Measurements from ENCODE around the gene GUCY2D.
"Not testable (repeated sequence)": the region's sequence is repeated elsewhere in the genome, so short reads cannot be mapped to it uniquely, and the experiment has no call there.

GUCY2D gene

DNA sequence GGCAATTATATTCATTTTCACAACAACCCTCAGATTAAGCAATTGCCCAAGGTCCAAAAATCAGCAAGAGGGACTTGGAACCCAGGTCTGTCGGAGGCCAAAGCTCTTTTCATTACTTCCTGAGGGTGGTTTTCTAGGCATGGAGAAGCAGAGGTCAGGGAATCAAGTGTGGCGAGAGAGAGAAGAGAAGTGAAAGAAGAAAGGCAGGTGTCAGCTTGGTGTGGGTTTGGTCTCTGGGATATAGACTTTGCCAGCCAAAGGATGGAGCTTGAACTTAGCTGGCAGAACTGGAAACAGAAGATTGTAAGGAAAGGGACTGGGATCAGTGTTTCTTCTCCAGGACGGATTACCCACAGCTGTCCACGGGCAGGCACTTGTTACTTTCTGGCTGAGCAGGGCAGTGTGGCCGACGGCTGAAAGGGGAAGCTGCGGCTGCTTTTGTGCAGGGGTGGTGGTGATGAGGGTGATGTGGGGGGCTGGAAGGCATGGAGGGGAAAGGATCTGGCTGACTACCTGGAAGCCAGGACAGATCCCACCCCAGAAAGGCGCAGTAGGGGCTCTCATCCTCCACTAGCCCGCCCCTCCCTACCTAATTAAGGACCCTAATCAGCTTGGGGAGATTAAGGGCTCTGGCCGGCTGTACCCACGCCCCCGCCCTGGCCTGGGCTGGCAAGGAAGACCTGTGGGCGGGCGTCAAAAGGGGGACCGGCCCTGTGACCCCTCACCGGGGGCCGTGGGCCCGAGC lies at the start of gene GUCY2D:
GUCY2D (plus strand) TSS at position 640 of the 745 bp plus-strand sequence. CDS start 433 bp downstream, outside the sequence.
- in situ Hi-C loops (cut with HindIII; ENCODE audit: low sequenced_read_pairs): no loop called here
- no peak for DNase-seq (ENCODE audit: low read depth)
- TF ChIP-seq, protein P1, sequence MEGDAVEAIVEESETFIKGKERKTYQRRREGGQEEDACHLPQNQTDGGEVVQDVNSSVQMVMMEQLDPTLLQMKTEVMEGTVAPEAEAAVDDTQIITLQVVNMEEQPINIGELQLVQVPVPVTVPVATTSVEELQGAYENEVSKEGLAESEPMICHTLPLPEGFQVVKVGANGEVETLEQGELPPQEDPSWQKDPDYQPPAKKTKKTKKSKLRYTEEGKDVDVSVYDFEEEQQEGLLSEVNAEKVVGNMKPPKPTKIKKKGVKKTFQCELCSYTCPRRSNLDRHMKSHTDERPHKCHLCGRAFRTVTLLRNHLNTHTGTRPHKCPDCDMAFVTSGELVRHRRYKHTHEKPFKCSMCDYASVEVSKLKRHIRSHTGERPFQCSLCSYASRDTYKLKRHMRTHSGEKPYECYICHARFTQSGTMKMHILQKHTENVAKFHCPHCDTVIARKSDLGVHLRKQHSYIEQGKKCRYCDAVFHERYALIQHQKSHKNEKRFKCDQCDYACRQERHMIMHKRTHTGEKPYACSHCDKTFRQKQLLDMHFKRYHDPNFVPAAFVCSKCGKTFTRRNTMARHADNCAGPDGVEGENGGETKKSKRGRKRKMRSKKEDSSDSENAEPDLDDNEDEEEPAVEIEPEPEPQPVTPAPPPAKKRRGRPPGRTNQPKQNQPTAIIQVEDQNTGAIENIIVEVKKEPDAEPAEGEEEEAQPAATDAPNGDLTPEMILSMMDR (IDR thresholded peaks at IDR 0.05; ENCODE audit: low read depth, low read length, missing control alignments): no peak
- H3K4me3 ChIP-seq (ENCODE audit: low read depth, low read length): no peak within 1 kb of the TSS

DNA sequence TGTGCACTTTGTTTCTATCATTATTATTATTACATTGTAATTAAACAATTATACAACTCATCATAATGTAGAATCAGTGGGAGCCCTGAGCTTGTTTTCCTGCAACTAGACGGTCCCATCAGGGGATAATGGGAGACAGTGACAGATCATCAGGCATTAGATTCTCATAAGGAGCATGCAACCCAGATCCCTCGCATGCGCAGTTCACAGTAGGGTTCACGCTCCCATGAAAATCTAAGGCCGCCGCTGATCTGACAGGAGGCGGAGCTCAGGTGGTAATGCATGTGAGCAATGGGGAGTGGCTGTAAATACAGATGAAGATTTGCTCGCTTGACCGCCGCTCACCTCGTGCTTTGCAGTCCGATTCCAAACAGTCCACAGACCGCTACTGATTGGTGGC lies 49.1 kb upstream of the GUCY2D start:
- in situ Hi-C loops (cut with HindIII; ENCODE audit: low sequenced_read_pairs); DNase-seq (ENCODE audit: low read depth); H3K4me3 ChIP-seq (ENCODE audit: low read depth, low read length): not testable (repeated sequence)

- no peak overlapping the region for H3K4me3 ChIP-seq (ENCODE audit: low read depth, low read length)
- DNase-seq (ENCODE audit: low read depth): no peak
- in situ Hi-C loops (cut with HindIII; ENCODE audit: low sequenced_read_pairs): no loop called here
- TF ChIP-seq, protein P1 (IDR thresholded peaks at IDR 0.05; ENCODE audit: low read depth, low read length, missing control alignments): no peak
Observed at GRCh38 chr17:7955414-7956227, 46.8 kb upstream of the GUCY2D start.

GRCh38 chr17:7956228-7956965 lies 46.0 kb upstream of the GUCY2D start:
- no peak for DNase-seq (ENCODE audit: low read depth)
- TF ChIP-seq, protein P1 (IDR thresholded peaks at IDR 0.05; ENCODE audit: low read depth, low read length, missing control alignments): no peak
- no peak overlapping the region for H3K4me3 ChIP-seq (ENCODE audit: low read depth, low read length)
- in situ Hi-C loops (cut with HindIII; ENCODE audit: low sequenced_read_pairs): no loop called here

DNA sequence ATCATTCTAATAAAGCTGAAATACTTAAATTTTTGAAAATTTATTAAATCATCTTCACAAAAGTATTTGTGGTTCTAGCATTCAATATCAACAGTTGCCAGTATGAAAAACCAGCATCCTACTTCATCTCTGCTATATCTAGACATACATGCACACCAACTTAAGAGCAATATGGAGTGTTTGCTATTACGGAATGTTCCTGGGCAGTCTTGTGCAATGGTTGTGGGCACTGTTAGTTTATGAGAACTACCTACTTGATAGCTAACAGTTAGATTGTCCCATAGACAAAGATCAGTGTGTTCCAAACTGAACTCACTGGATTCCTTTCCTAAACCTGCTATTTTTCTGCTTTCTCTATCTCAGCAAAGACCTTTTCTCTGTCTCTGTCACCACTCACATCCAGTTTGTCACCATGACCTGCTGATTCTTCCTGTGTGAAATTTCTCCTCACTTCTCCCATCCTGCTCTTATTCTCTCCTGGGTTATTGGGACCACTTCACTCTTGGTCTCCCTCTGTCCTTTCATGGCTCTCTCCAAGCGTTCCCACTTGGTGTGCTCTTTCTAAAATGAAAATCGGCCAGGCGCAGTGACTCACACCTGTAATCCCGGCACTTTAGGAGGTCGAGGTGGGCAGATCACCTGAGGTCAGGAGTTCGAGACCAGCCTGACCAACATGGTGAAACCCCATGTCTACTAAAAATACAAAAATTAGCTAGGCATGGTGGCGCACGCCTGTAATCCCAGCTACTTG lies 42.7 kb upstream of the GUCY2D start:
- in situ Hi-C loops (cut with HindIII; ENCODE audit: low sequenced_read_pairs): no loop called here
- no peak overlapping the region for H3K4me3 ChIP-seq (ENCODE audit: low read depth, low read length)
- DNase-seq (ENCODE audit: low read depth): no peak
- TF ChIP-seq, protein P1 (IDR thresholded peaks at IDR 0.05; ENCODE audit: low read depth, low read length, missing control alignments): no peak

DNA sequence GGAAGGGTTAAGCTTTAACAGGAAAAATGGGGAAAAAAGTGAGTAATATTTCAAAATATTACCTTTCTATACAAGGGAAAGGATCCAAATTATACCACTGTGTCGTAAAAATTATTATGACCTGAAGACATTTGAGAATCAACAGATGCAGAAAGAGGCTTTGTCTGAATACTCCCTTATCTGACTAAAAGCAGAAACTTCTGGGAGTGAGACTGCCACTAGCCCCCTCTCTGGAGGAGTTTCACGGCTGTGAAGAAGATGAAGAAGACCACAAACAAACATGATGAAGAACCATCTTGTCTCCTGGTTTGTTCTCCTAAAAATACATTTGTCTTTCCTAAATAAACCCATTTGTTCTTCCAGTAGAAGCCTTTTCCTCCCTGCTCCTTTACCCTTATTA lies 41.0 kb upstream of the GUCY2D start:
- in situ Hi-C loops (cut with HindIII; ENCODE audit: low sequenced_read_pairs): no loop called here
- TF ChIP-seq, protein P1 (IDR thresholded peaks at IDR 0.05; ENCODE audit: low read depth, low read length, missing control alignments): no peak
- H3K4me3 ChIP-seq (ENCODE audit: low read depth, low read length): no peak overlapping the region
- no peak for DNase-seq (ENCODE audit: low read depth)

Measured in astrocyte of the cerebellum (primary cell).